ENCODE results near the gene CA12.
A peak's percentile ranks its signal among the peaks of the same experiment; 100 is the strongest.

Gene CA12

GRCh38 chr15:63374686-63375520 is 6.7 kb downstream of the CA12 start:
- DNase-seq (ENCODE audit: extremely low read depth, low read depth), result no peak

GRCh38 chr15:63373866-63374548 is 7.6 kb downstream of the CA12 start:
- DNase-seq (ENCODE audit: extremely low read depth, low read depth), result no peak
- TF ChIP-seq CTCF (IDR thresholded peaks at IDR 0.05; ENCODE audit: low read depth, low read length), result no peak

More at GRCh38 chr15:63374686-63375520, 6.7 kb downstream of the CA12 start:
- TF ChIP-seq CTCF (IDR thresholded peaks at IDR 0.05; ENCODE audit: low read depth, low read length), result no peak

GRCh38 chr15:63373330-63373729 is 8.3 kb downstream of the CA12 start:
- DNase-seq (ENCODE audit: extremely low read depth, low read depth), result no peak
- no peak for TF ChIP-seq CTCF (IDR thresholded peaks at IDR 0.05; ENCODE audit: low read depth, low read length)

DNA sequence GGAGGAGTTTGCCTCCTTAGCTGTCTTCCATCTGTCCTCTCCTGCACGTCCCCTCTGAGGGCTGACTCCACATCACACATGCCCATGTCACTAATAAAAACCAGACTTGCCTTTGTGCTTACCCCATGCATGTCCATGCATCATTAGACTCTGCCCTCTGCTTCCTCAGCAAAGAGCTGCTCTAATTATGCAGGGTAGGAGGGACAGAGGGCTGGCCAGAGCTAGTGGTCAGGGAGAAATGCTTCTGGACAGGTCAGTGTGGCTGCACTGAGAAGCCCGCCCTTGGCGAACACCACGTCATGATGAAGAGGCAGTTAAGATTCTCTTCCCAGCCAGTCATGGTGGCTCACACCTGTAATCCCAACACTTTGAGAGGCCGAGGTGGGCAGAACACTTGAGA is 8.9 kb downstream of the CA12 start:
- DNase-seq (ENCODE audit: extremely low read depth, low read depth), result peak; percentile 75
- TF ChIP-seq CTCF (IDR thresholded peaks at IDR 0.05; ENCODE audit: low read depth, low read length), result no peak

DNA sequence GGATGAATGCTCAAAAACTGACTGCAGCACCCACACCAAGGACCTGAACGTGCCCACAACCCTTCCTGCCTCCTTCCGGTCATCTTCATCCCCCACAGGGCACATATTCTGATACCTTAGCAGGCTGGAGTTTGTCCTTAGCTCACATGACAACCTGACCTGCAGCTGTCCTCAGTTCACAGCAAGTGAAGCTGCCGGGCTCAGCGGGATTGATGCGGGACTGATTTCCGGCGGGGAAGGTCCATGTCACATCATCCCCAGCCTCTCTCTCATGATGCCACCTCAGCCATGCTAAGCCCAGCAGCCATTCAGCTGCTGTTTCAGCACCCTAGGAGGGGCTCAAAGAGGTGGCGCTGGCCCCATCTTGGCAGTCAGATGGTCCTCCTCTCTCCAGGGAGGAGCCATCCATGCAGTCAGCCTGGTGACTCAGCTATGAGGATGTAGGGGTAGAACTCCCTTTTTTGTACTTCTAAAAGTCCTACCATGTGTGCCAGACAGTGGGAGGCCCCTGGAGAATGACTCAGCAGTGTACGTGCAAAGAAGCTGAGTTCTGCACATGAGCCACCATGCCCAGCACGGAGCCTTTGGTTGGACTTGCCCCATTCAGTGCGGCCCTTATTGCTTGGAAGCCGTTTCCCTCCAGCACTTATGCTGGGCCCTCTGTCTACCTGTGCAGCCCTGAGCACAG is 9.5 kb downstream of the CA12 start:
- no peak for TF ChIP-seq CTCF (IDR thresholded peaks at IDR 0.05; ENCODE audit: low read depth, low read length)
- DNase-seq (ENCODE audit: extremely low read depth, low read depth), result peak; percentile 93

DNA sequence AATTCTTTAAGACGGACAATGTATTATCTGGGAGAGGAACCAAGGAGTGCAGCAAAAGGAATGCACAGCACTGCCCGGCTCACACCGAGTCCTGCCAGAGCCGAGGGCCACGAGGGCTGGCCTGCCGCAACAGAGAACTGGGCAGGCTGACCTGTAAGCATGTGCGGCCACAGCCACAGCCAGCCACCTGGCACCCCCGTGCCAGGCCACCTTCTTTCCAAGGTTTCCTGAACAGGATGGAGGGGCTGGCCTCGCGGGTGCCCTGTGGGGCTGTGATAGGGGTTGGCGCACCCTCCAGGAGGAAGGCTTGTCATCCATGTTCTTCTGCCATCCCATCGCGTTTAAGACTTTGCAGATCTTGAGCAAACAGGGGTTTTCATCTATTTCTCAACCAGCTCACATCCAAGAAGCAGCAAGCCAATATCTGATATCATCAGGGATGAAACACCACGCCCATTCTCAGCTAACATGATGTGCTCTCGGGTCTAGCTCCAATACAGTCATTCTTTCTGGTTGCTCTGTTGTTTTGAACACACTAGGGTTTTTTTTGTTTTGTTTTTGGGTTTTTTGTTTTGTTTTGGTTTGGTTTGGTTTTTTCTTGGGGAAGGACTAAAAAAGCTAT is 10.2 kb downstream of the CA12 start:
- DNase-seq (ENCODE audit: extremely low read depth, low read depth), result peak; percentile 71
- TF ChIP-seq CTCF (IDR thresholded peaks at IDR 0.05; ENCODE audit: low read depth, low read length), result no peak

Measured in AG09319 (cell line).